Gastroesophageal sphincter (tissue), 3 donors: Measurements from ENCODE around the gene ATP6V1C2.

Experiments
- EP300 ChIP-seq: sonication (generic); formaldehyde crosslinking; IDR thresholded peaks from one replicate; pipeline ENCODE4 v1.6.1; 2017; ENCODE audit warnings: antibody characterized with exemption, mild to moderate bottlenecking
- POLR2AphosphoS5 ChIP-seq: sonication (generic); formaldehyde crosslinking; IDR thresholded peaks from one replicate; pipeline ENCODE4 v1.6.1; 2017; ENCODE audit warnings: antibody characterized with exemption
- TF ChIP-seq, protein P1 (sequence below), 4 experiments: fragments of 200-600 bp in 2 of 4; fragments of 450-650 bp in 2 of 4; sonication (generic) in 1 of 4; IDR thresholded peaks; one replicate each; pipeline ENCODE4 v1.5.1; 2017 to 2019; ENCODE audit warnings: antibody characterized with exemption in 4 of 4, mild to moderate bottlenecking in 2 of 4, moderate library complexity in 2 of 4

DNA sequence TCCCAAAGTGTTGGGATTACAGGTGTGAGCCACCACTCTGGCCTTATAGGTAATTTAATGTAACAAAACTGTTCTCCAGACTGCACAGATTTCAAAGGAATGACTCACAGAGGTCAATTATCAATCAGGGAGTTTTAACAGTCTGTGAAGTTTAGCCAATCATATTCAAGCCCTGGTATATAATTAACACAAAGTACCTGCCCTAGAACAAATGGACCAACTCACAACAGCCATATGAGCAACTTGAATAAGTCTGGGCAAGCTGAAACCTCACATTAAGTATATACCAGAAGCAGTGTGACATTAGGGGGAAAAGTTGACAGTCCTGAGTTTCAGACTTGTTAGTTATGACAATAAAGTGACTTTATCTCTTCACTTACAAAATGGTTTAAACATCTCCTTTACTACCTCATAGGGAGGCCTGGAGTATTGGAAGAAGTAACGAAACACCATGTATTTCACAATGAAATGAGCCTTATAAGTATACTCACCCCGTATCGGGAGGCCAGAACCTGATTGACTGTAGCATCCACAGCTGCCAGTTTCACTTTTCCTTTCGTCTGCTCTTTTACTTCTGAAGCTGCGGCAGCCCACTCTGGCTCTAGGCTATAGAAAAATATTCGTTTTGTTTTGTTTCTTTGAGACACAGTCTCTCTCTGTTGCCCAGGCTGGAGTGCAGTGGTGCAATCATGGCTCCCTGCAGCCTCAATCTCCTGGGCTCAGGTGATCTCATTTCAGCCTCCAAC is 69.0 kb downstream of the ATP6V1C2 start:
- TF ChIP-seq, protein P1, sequence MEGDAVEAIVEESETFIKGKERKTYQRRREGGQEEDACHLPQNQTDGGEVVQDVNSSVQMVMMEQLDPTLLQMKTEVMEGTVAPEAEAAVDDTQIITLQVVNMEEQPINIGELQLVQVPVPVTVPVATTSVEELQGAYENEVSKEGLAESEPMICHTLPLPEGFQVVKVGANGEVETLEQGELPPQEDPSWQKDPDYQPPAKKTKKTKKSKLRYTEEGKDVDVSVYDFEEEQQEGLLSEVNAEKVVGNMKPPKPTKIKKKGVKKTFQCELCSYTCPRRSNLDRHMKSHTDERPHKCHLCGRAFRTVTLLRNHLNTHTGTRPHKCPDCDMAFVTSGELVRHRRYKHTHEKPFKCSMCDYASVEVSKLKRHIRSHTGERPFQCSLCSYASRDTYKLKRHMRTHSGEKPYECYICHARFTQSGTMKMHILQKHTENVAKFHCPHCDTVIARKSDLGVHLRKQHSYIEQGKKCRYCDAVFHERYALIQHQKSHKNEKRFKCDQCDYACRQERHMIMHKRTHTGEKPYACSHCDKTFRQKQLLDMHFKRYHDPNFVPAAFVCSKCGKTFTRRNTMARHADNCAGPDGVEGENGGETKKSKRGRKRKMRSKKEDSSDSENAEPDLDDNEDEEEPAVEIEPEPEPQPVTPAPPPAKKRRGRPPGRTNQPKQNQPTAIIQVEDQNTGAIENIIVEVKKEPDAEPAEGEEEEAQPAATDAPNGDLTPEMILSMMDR (IDR thresholded peaks at IDR 0.05), result no peak
- TF ChIP-seq POLR2AphosphoS5 (no peak), EP300 (no peak)
